NCI-H128 (cell line): ENCODE results near the gene SERINC3.

Experiments used
- DNase-seq: peaks from one replicate; lab custom pipeline; 2025; ENCODE audit not compliant: unreplicated experiment; lab: John Stamatoyannopoulos, UW

Gene SERINC3

DNA sequence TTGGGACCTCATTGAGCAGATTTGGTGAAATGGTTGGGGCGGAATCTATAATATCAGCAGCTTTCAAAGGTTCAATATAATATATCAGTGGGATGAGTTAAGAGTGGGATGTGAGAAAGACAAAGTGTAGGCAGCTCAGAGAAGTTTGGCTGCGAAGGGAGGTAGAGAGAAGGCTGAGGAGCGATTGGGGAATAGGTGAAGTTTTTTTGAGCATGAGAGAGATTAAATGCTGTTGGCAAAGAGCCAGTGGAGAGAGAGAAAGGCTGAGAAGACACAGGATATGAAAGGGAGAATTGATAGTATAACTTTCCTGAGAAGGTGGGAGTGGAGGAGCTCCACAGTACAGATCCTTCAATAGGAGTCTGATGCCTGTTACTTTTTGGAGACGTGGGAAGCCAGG lies 12.1 kb upstream of the SERINC3 start:
- DNase-seq, result no peak

- DNase-seq, result no peak
Observed at GRCh38 chr20:44532981-44533331, 11.1 kb upstream of the SERINC3 start.

- no peak for DNase-seq
Observed at GRCh38 chr20:44532259-44532980, 10.6 kb upstream of the SERINC3 start.

DNA sequence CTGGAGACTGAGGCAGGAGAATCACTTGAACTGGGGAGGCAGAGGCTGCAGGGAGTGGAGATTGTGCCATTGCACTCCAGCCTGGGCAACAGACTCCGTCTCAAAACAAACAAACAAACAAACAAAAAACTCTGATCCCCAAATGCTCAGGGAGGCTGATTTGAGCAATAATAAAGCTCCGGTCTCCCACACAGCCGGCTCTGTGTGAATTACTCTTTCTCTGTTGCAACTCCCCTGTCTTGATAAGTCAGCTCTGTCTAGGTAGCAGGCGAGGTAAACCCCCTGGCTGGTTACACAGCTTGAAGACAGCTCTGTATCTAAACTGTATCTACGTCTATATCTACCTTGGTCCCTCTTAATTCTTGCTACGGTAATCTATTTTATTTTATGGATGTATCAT lies 6.4 kb upstream of the SERINC3 start:
- no peak for DNase-seq

GRCh38 chr20:44527716-44528199 lies 5.9 kb upstream of the SERINC3 start:
- DNase-seq, result no peak

DNA sequence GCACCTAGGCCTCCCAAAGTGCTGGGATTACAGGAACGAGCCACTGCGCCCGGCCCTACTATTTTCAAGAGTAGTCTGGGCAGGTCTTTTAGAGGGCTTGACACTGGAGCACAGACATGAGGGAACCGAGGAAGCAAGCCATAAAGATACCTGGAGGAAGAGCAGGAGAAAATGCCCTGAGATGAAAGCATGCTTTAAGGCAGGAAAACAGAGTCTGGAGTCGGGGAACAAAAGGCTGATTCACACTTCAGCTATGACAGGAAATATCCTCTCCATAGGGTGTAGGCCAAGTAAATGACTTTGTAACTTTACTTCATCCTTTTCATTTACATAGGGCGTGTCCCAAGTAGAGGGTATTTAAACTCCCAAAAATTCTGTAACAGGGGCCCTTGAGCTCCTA lies 4.3 kb upstream of the SERINC3 start:
- DNase-seq, result no peak

GRCh38 chr20:44523746-44524145 lies 1.9 kb upstream of the SERINC3 start:
- DNase-seq, result no peak

GRCh38 chr20:44522841-44523240 lies 971 bp upstream of the SERINC3 start:
- no peak for DNase-seq

DNA sequence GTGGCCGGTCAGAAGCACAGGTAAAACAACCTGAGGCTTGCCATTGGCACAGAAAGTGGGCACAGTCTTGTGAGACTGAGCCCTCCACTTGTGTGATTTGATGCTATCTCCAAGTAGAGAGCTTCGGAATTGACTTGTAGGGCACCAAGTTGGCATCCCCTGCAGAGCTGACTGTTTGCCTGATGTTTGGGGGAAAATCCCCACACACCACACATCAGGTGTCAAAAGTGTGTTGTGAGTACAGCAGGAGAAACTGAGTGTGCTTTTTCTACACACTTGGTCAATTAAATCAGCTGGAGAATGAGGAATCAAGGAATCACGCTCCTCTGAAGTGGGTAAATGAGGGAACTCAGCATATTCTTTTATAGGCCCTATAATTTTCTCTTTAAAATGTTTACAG lies 989 bp downstream of the SERINC3 start:
- DNase-seq, result no peak

GRCh38 chr20:44518248-44518647 lies 3.6 kb downstream of the SERINC3 start:
- DNase-seq, result no peak

GRCh38 chr20:44517454-44517853 lies 4.4 kb downstream of the SERINC3 start:
- no peak for DNase-seq

GRCh38 chr20:44516491-44516890 lies 5.4 kb downstream of the SERINC3 start:
- DNase-seq, result no peak

DNA sequence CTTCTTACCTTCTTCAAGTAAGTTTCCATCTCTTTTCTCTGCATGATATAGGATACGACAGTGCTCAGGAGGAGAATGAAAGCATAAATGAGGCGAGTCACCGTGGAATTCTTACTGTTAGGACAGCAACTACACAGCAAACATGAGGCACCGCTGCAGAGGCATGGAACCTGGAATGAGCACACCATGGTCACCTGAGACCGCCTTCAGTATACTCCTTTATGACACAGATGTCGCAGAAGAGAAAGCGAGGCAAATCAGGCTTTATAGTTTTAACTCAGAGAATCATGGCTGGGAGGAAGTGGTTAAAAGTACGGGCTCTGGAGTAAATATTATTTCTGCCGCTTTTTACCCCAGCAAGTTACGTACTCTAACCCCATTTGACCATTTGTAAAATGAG lies 8.0 kb downstream of the SERINC3 start:
- DNase-seq, result no peak

- no peak for DNase-seq
Observed at GRCh38 chr20:44509762-44510161, 12.1 kb downstream of the SERINC3 start.

DNA sequence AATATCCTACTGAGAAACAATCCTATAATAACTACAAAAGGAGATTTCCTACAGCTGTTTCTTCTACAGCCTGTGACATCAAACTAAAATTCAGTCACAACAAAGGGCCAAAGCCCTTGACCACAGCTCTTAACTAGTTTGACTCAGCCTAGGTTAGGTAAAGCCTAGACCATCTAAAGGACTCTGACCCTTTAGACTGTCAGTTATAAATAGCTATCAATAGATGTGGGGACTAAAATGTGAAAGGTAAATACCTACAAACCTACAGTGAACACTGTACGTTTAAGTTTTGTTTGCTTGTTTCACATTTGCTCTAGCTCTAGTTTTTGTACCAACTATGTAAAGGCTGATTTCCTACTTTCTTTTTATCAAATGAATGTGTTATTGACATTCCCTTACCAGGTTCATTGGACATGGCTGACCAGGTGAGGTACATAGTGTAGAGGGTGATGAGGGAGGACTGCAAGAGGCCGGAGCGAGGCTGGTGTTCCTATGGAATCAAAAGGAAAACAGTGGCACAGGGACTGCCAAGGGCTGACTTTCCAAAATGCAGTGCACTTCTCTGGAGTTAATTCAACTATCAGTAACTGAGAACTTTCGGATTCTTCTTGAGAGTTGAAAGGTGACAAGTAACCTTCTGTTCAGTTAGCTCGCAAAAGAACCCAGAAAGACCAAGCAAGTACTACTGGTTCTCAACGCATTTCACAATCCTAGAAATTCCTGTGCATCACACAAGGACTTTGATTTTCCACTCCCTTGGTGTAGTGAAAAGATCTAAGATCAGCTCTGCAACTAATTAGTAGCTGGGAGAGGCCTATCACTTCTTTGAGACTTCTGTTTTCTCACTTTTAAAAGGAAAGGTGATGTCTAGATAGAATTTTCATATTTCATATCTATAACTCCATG lies 17.2 kb downstream of the SERINC3 start:
- no peak for DNase-seq

GRCh38 chr20:44502968-44503367 lies 18.9 kb downstream of the SERINC3 start:
- DNase-seq, result no peak

DNA sequence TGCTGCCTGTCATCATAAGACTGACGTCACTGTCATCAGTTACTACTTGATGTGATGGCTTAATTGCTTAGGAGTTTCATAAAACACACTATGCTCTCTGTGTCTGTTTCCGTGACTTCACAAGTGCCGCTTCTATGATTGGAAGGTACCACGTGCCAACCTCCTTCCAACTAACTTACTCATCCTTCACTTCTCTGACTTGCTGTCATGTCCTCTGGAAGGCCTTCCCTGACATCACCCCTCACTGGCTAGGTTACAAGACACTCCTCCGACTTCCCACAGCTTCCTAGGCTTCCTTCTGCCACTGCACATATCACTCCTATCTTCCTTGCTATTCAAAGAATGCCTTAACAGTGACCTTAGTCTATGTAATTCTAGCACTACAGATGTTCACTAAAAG lies 20.4 kb downstream of the SERINC3 start:
- no peak for DNase-seq

DNA sequence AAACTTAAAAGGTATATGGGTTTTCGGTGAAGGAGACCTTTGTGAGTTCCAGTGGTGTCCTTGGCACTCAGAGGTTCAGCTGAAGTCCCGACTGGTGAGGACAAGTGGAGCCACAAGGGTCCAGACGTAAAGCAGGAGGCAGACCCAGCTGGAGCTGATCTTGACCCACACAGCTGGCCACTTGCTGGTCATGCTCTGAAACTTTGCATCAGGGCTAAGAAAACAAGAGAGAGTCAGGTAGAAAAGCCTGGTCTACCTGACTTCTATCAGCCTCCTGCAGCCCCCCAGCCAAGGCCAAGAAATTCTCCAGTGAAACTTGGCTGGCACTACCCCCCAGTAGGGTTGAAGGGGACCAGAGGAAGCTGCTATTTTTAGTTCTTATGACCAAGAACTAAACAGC lies 21.6 kb downstream of the SERINC3 start:
- DNase-seq, result no peak

- no peak for DNase-seq
Observed at GRCh38 chr20:44497761-44498160, 24.1 kb downstream of the SERINC3 start.

GRCh38 chr20:44496976-44497375 lies 24.9 kb downstream of the SERINC3 start:
- DNase-seq, result no peak

DNA sequence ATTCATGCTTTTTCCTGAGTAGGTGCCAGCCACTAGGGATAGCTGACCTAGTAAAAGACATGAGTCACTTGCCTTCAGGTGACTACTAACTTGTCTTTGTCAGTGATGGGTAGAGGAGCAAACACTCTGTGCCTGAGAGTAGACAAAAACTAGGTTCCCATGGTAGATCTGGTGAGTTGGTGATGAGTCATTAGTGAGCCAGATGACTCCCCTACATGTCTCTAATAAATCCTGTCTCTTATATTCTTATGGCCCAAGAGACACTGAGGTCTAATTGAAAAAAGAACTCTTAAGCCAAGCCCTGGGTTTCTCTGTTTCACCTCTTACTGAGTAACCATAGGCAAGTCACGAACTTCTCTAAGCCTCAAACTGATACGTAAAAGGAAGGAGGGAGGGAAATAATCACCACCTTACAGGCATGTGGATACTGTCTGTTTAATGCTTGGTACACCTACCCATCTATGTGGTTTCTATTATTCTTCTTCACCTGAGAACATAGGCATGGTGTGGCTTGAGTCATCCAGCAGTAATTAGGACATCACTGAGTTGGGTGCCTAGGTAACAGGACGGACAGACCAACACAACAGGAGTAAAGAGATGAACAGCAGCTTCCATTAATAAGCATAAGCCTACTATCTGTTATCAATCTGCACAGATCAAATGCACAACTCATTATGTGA lies 25.9 kb downstream of the SERINC3 start:
- no peak for DNase-seq

- no peak for DNase-seq
Observed at GRCh38 chr20:44495257-44495656, 26.6 kb downstream of the SERINC3 start.
